SK-N-MC (cell line): Measurements from ENCODE around the gene C1QTNF5.

Experiments
- DNase-seq: peaks from one replicate; pipeline ENCODE4 v3.0.0-alpha.2; 2011; ENCODE audit warnings: low read depth, low spot score
- H3K27ac ChIP-seq: fragments of 200-600 bp; sonication (generic); 2 replicates; pipeline ENCODE4 v1.5.1; 2016; ENCODE audit warnings: mixed run types
- H3K36me3 ChIP-seq: fragments of 200-600 bp; sonication (generic); 2 replicates; pipeline ENCODE4 v1.6.1; 2017; ENCODE audit warnings: antibody characterized with exemption, low read length, mixed read lengths; ENCODE audit not compliant: insufficient read depth
- H3K4me3 ChIP-seq: fragments of 200-600 bp; sonication (generic); 2 replicates; pipeline ENCODE4 v1.5.1; 2016
- H3K9ac ChIP-seq: fragments of 200-600 bp; sonication (generic); 2 replicates; pipeline ENCODE4 v1.8.0; 2017; ENCODE audit warnings: mixed run types, mixed read lengths; ENCODE audit not compliant: insufficient read length
- H3K9me3 ChIP-seq: fragments of 200-600 bp; sonication (generic); 2 replicates; pipeline ENCODE4 v1.6.1; 2017; ENCODE audit warnings: low read depth, mild to moderate bottlenecking, antibody characterized with exemption, low read length, moderate library complexity, mixed read lengths
- EZH2 ChIP-seq: fragments of 200-600 bp; sonication (generic); IDR thresholded peaks from one replicate; pipeline ENCODE4 v1.6.1; 2017; ENCODE audit warnings: antibody characterized with exemption
- FOXP2 ChIP-seq: optimal IDR thresholded peaks from 2 replicates; pipeline ENCODE3; 2011; ENCODE audit warnings: mild to moderate bottlenecking, moderate library complexity; ENCODE audit not compliant: insufficient read depth; ENCODE audit errors: extremely low read length, control extremely low read depth
- POLR2AphosphoS5 ChIP-seq: IDR thresholded peaks from 2 replicates; pipeline ENCODE4 v1.6.1; 2012; ENCODE audit warnings: mild to moderate bottlenecking, low read depth, low read length, borderline replicate concordance

C1QTNF5 gene

GRCh38 chr11:119309953-119310681 lies 30.6 kb downstream of the C1QTNF5 start:
- H3K36me3 ChIP-seq: peaks cover 11% of the 10 kb centered on the region; the same call in 1 of the 2 replicates
- no peak for TF ChIP-seq EZH2
- no peak for TF ChIP-seq FOXP2
- TF ChIP-seq POLR2AphosphoS5: no peak
- H3K9ac ChIP-seq: no peak overlapping the region
- H3K27ac ChIP-seq: no peak overlapping the region
- H3K4me3 ChIP-seq: no peak overlapping the region
- H3K9me3 ChIP-seq: no peaks in the 10 kb centered on the region
- no peak for DNase-seq

- no peak for TF ChIP-seq POLR2AphosphoS5
- TF ChIP-seq EZH2: no peak
- TF ChIP-seq FOXP2: no peak
- peaks cover 11% of the 10 kb centered on the region; the same call in 1 of the 2 replicates for H3K36me3 ChIP-seq
- no peak overlapping the region for H3K9ac ChIP-seq
- H3K27ac ChIP-seq: no peak overlapping the region
- no peaks in the 10 kb centered on the region for H3K9me3 ChIP-seq
- DNase-seq: no peak
- H3K4me3 ChIP-seq: no peak overlapping the region
Measured at GRCh38 chr11:119309411-119309810, 31.3 kb downstream of the C1QTNF5 start.

GRCh38 chr11:119307974-119308373 lies 32.7 kb downstream of the C1QTNF5 start:
- Histone ChIP-seq H3K27ac (no peak overlapping the region), H3K4me3 (no peak overlapping the region), H3K36me3 (peaks cover 23% of the 10 kb centered on the region), H3K9ac (no peak overlapping the region), H3K9me3 (no peaks in the 10 kb centered on the region)
- no peak for DNase-seq
- no peak for TF ChIP-seq POLR2AphosphoS5
- no peak for TF ChIP-seq FOXP2

- no peak for TF ChIP-seq EZH2
- TF ChIP-seq FOXP2: no peak
- no peak for TF ChIP-seq POLR2AphosphoS5
- H3K4me3 ChIP-seq: no peak overlapping the region
- H3K36me3 ChIP-seq: peaks cover 23% of the 10 kb centered on the region
- no peak for DNase-seq
- H3K27ac ChIP-seq: no peak overlapping the region; the same call in 1 of the 2 replicates
- H3K9me3 ChIP-seq: no peaks in the 10 kb centered on the region
- H3K9ac ChIP-seq: no peak overlapping the region
Measured at GRCh38 chr11:119307219-119307618, 33.5 kb downstream of the C1QTNF5 start.

- peaks cover 29% of the 10 kb centered on the region for H3K36me3 ChIP-seq
- H3K9me3 ChIP-seq: no peaks in the 10 kb centered on the region
- no peak overlapping the region for H3K9ac ChIP-seq
- H3K4me3 ChIP-seq: no peak overlapping the region
- no peak for DNase-seq
- no peak for TF ChIP-seq FOXP2
- TF ChIP-seq EZH2: no peak
- no peak for TF ChIP-seq POLR2AphosphoS5
- H3K27ac ChIP-seq: 0 out of 2 replicates have a peak overlapping the region, but pooled peaks have one; percentile 19
Measured at GRCh38 chr11:119306373-119306890, 34.3 kb downstream of the C1QTNF5 start.

- DNase-seq: no peak
- H3K9me3 ChIP-seq: no peaks in the 10 kb centered on the region
- no peak overlapping the region for H3K9ac ChIP-seq
- H3K27ac ChIP-seq: no peak overlapping the region
- no peak overlapping the region for H3K4me3 ChIP-seq
- peaks cover 33% of the 10 kb centered on the region for H3K36me3 ChIP-seq
- no peak for TF ChIP-seq FOXP2
- no peak for TF ChIP-seq POLR2AphosphoS5
Measured at GRCh38 chr11:119305556-119306372, 34.9 kb downstream of the C1QTNF5 start.

GRCh38 chr11:119303227-119303718 lies 37.4 kb downstream of the C1QTNF5 start:
- Histone ChIP-seq H3K9me3 (no peaks in the 10 kb centered on the region), H3K36me3 (peaks cover 46% of the 10 kb centered on the region), H3K9ac (no peak overlapping the region), H3K4me3 (no peak overlapping the region), H3K27ac (no peak overlapping the region)
- no peak for DNase-seq
- TF ChIP-seq EZH2 (no peak), FOXP2 (no peak), POLR2AphosphoS5 (no peak)
